ENCODE data around the gene NTN3.

GRCh38 chr16:2452650-2453049 is 18.4 kb upstream of the NTN3 start:
- TF ChIP-seq CTCF (conservative IDR thresholded peaks at IDR 0.05; ENCODE audit: low read length) (no peak), EZH2phosphoT487 (IDR thresholded peaks at IDR 0.05; ENCODE audit: borderline replicate concordance) (no peak)

Data from Loucy (cell line).